Endodermal cell (in vitro differentiated cells): ENCODE data around the gene LAMB1. TPM values are rescaled to one million over a fixed set of nuclear protein-coding genes. Genes with fewer than 3 reads are reported as not detected.

Source experiments
- DNase-seq: peaks from one replicate; pipeline ENCODE4 v3.0.0-alpha.2; 2017
- H3K27ac ChIP-seq: 2 replicates; pipeline ENCODE4 v1.5.1; 2013; ENCODE audit warnings: mild to moderate bottlenecking, low read depth, low read length, moderate library complexity
- H3K27me3 ChIP-seq: 2 replicates; pipeline ENCODE4 v1.6.1; 2013; ENCODE audit warnings: mild to moderate bottlenecking, low read length, moderate library complexity; ENCODE audit not compliant: insufficient read depth, control insufficient read depth, poor library complexity, severe bottlenecking
- H3K36me3 ChIP-seq: 2 replicates; pipeline ENCODE4 v1.7.0; 2013; ENCODE audit warnings: mild to moderate bottlenecking, low read length, moderate library complexity; ENCODE audit not compliant: control insufficient read depth, insufficient read depth
- H3K4me1 ChIP-seq: one replicate; pipeline ENCODE4 v1.7.0; 2013; ENCODE audit warnings: low read length; ENCODE audit not compliant: control insufficient read depth, insufficient read depth
- H3K4me3 ChIP-seq: 2 replicates; pipeline ENCODE4 v1.5.1; 2013; ENCODE audit warnings: mild to moderate bottlenecking, low read length, moderate library complexity
- H3K9ac ChIP-seq: 2 replicates; pipeline ENCODE4 v1.6.1; 2013; ENCODE audit warnings: mild to moderate bottlenecking, low read length, moderate library complexity; ENCODE audit not compliant: poor library complexity, severe bottlenecking; ENCODE audit errors: extremely low read depth
- H3K9me3 ChIP-seq: 2 replicates; pipeline ENCODE4 v1.6.1; 2013; ENCODE audit warnings: mild to moderate bottlenecking, low read length, moderate library complexity; ENCODE audit not compliant: control insufficient read depth
- H3K27ac Mint-ChIP-seq: 2 replicates; pipeline ENCODE4 v1.8.0; 2020; ENCODE audit warnings: mixed read lengths
- H3K27me3 Mint-ChIP-seq: 2 replicates; pipeline ENCODE4 v1.8.0; 2021; ENCODE audit warnings: mild to moderate bottlenecking, mixed read lengths; ENCODE audit not compliant: insufficient read depth
- H3K36me3 Mint-ChIP-seq: 2 replicates; pipeline ENCODE4 v1.8.0; 2020; ENCODE audit warnings: low read depth, mixed read lengths
- H3K4me1 Mint-ChIP-seq: 2 replicates; pipeline ENCODE4 v1.8.0; 2020; ENCODE audit warnings: mixed read lengths
- H3K4me3 Mint-ChIP-seq: 2 replicates; pipeline ENCODE4 v1.8.0; 2020; ENCODE audit warnings: mild to moderate bottlenecking, moderate library complexity, mixed read lengths
- H3K9me3 Mint-ChIP-seq: 2 replicates; pipeline ENCODE4 v1.8.0; 2020; ENCODE audit warnings: mild to moderate bottlenecking, mixed read lengths
- CTCF ChIP-seq: fragments of 200-600 bp; sonication (generic); conservative IDR thresholded peaks from 2 replicates; pipeline ENCODE4 v1.5.0; 2021; ENCODE audit warnings: antibody characterized with exemption, mild to moderate bottlenecking
- WGBS, 2 experiments: methylation state at CpG; one replicate each; pipeline versions ENCODE4 v1.1.5 to v1.1.7; 2013; ENCODE audit warnings: missing lambda C conversion rate in 2 of 2, mixed read lengths in 1 of 2; ENCODE audit not compliant: insufficient coverage in 1 of 2, insufficient read length in 1 of 2; 5-methylcytosine and 5-hydroxymethylcytosine counted together
- total RNA-seq, 2 donors: library from RNA; stranded (reverse); fragmentation: NEBNext Ultra II Directional in 1 of 2; extraction: Animal tissue kit (Norgen Biotek cat#: 25700) in 1 of 2; gene quantifications; 2 replicates in 1 of 2; 3 replicates in 1 of 2; pipeline ENCODE4 v1.2.1, GENCODE V29; 2021

The LAMB1 gene
- total RNA-seq, 2 donors from 2014 or later = 192 to 209 TPM

GRCh38 chr7:107933386-107934013 lies 69.5 kb downstream of the LAMB1 start:
- Histone ChIP-seq H3K9me3 (no peaks in the 10 kb centered on the region), H3K4me3 (peak overlapping the region; percentile 50), H3K27me3 (no peaks in the 10 kb centered on the region), H3K27ac (peak overlapping the region; percentile 34), H3K36me3 (peaks cover 95% of the 10 kb centered on the region), H3K9ac (peak overlapping the region; percentile 3), H3K4me1 (peaks cover 15% of the 10 kb centered on the region)
- no peak for TF ChIP-seq CTCF
- H3K27ac Mint-ChIP-seq = peak overlapping the region; percentile 88
- 19 to 20% methylated on average over 2 to 6 of the region's 6 CpGs for WGBS, 2 experiments
- DNase-seq = peak; percentile 86
- peaks cover 62% of the 10 kb centered on the region for H3K36me3 Mint-ChIP-seq
- peaks cover 2% of the 10 kb centered on the region for H3K27me3 Mint-ChIP-seq
- no peaks in the 10 kb centered on the region for H3K9me3 Mint-ChIP-seq
- H3K4me1 Mint-ChIP-seq = peaks cover 39% of the 10 kb centered on the region
- H3K4me3 Mint-ChIP-seq = peak overlapping the region; percentile 27

- Mint-ChIP-seq H3K36me3 (peaks cover 64% of the 10 kb centered on the region), H3K27me3 (peaks cover 2% of the 10 kb centered on the region), H3K4me3 (peak overlapping the region; percentile 34), H3K4me1 (peaks cover 39% of the 10 kb centered on the region), H3K27ac (peak overlapping the region; percentile 94), H3K9me3 (no peaks in the 10 kb centered on the region)
- WGBS, 2 experiments = 0 to 20% methylated on average over 1 to 2 of the region's 2 CpGs
- DNase-seq = peak; percentile 77
- no peak overlapping the region for H3K4me3 ChIP-seq
- peaks cover 15% of the 10 kb centered on the region for H3K4me1 ChIP-seq
- peak overlapping the region; percentile 4 for H3K27ac ChIP-seq
- H3K36me3 ChIP-seq = peaks cover 95% of the 10 kb centered on the region
- no peak for TF ChIP-seq CTCF
- H3K9ac ChIP-seq = no peak overlapping the region
- H3K9me3 ChIP-seq = no peaks in the 10 kb centered on the region
- H3K27me3 ChIP-seq = no peaks in the 10 kb centered on the region
Measured at GRCh38 chr7:107932805-107933204, 70.2 kb downstream of the LAMB1 start.

- DNase-seq = peak; percentile 52
- Histone ChIP-seq H3K27me3 (no peaks in the 10 kb centered on the region), H3K9me3 (no peaks in the 10 kb centered on the region), H3K4me3 (no peak overlapping the region), H3K4me1 (peaks cover 15% of the 10 kb centered on the region), H3K9ac (no peak overlapping the region), H3K27ac (no peak overlapping the region), H3K36me3 (peaks cover 95% of the 10 kb centered on the region)
- Mint-ChIP-seq H3K9me3 (no peaks in the 10 kb centered on the region), H3K4me3 (peak overlapping the region; percentile 34), H3K27ac (peak overlapping the region; percentile 94), H3K27me3 (peaks cover 2% of the 10 kb centered on the region), H3K36me3 (peaks cover 67% of the 10 kb centered on the region), H3K4me1 (peaks cover 37% of the 10 kb centered on the region)
- no peak for TF ChIP-seq CTCF
- 80 to 84% methylated on average over 5 of the region's 5 CpGs for WGBS, 2 experiments
Measured at GRCh38 chr7:107931740-107932515, 71.0 kb downstream of the LAMB1 start.
